ENCODE data around the gene ANKRD44.
A peak's percentile ranks its signal among the peaks of the same experiment; 100 is the strongest.
"Not testable (repeated sequence)": the region's sequence is repeated elsewhere in the genome, so short reads cannot be mapped to it uniquely, and the experiment has no call there.

ANKRD44 gene

GRCh38 chr2:197310271-197310985 lies at the start of gene ANKRD44:
Gene ANKRD44 (minus strand): TSS chr2:197310780. CDS start chr2:197310604, 176 bp downstream.
- peak; percentile 91 for DNase-seq (ENCODE audit: low spot score)
- peak; percentile 85 for FAIRE-seq

- FAIRE-seq = no peak
- DNase-seq (ENCODE audit: low spot score) = no peak
These were observed 49.3 kb upstream of the ANKRD44 start for GRCh38 chr2:197359859-197360258.

- no peak for DNase-seq (ENCODE audit: low spot score)
- FAIRE-seq = no peak
These were observed 48.4 kb upstream of the ANKRD44 start for GRCh38 chr2:197358931-197359330.

GRCh38 chr2:197357986-197358385 lies 47.4 kb upstream of the ANKRD44 start:
- DNase-seq (ENCODE audit: low spot score) (no peak), FAIRE-seq (no peak)

- FAIRE-seq = no peak
- no peak for DNase-seq (ENCODE audit: low spot score)
These were observed 45.6 kb upstream of the ANKRD44 start for GRCh38 chr2:197356136-197356535.

- no peak for DNase-seq (ENCODE audit: low spot score)
- FAIRE-seq = no peak
These were observed 43.6 kb upstream of the ANKRD44 start for GRCh38 chr2:197354169-197354558.

- no peak for FAIRE-seq
- DNase-seq (ENCODE audit: low spot score) = no peak
These were observed 43.0 kb upstream of the ANKRD44 start for GRCh38 chr2:197353393-197354168.

GRCh38 chr2:197349699-197350098 lies 39.1 kb upstream of the ANKRD44 start:
- no peak for FAIRE-seq
- DNase-seq (ENCODE audit: low spot score) = no peak

GRCh38 chr2:197348721-197349360 lies 38.3 kb upstream of the ANKRD44 start:
- DNase-seq (ENCODE audit: low spot score) = no peak
- no peak for FAIRE-seq

- DNase-seq (ENCODE audit: low spot score) (no peak), FAIRE-seq (no peak)
These were observed 35.3 kb upstream of the ANKRD44 start for GRCh38 chr2:197345846-197346370.

- DNase-seq (ENCODE audit: low spot score); FAIRE-seq: not testable (repeated sequence)
These were observed 33.4 kb upstream of the ANKRD44 start for GRCh38 chr2:197343968-197344367.

- no peak for DNase-seq (ENCODE audit: low spot score)
- no peak for FAIRE-seq
These were observed 30.0 kb upstream of the ANKRD44 start for GRCh38 chr2:197340591-197340990.

GRCh38 chr2:197339496-197340220 lies 29.1 kb upstream of the ANKRD44 start:
- DNase-seq (ENCODE audit: low spot score) (no peak), FAIRE-seq (no peak)

- no peak for DNase-seq (ENCODE audit: low spot score)
- FAIRE-seq = no peak
These were observed 28.4 kb upstream of the ANKRD44 start for GRCh38 chr2:197339016-197339415.

GRCh38 chr2:197332641-197333040 lies 22.1 kb upstream of the ANKRD44 start:
- no peak for DNase-seq (ENCODE audit: low spot score)
- FAIRE-seq = no peak

- DNase-seq (ENCODE audit: low spot score) (no peak), FAIRE-seq (no peak)
These were observed 17.9 kb upstream of the ANKRD44 start for GRCh38 chr2:197328461-197328860.

GRCh38 chr2:197327472-197328098 lies 17.0 kb upstream of the ANKRD44 start:
- no peak for FAIRE-seq
- DNase-seq (ENCODE audit: low spot score) = no peak

GRCh38 chr2:197327073-197327471 lies 16.5 kb upstream of the ANKRD44 start:
- FAIRE-seq (no peak), DNase-seq (ENCODE audit: low spot score) (no peak)

- DNase-seq (ENCODE audit: low spot score) (no peak), FAIRE-seq (no peak)
These were observed 14.2 kb upstream of the ANKRD44 start for GRCh38 chr2:197324801-197325200.

GRCh38 chr2:197322724-197323720 lies 12.4 kb upstream of the ANKRD44 start:
- no peak for DNase-seq (ENCODE audit: low spot score)
- FAIRE-seq = no peak

All from urothelium cell line (cell line).